Measurements from ENCODE around the gene PRKCE. TPM values are rescaled to one million over a fixed set of nuclear protein-coding genes. Genes with fewer than 3 reads are reported as not detected.
A peak's percentile ranks its signal among the peaks of the same experiment; 100 is the strongest.

The PRKCE gene
- total RNA-seq, 4 donors from 2014 or later: 5.9 to 21.2 (median 18.5) TPM

DNA sequence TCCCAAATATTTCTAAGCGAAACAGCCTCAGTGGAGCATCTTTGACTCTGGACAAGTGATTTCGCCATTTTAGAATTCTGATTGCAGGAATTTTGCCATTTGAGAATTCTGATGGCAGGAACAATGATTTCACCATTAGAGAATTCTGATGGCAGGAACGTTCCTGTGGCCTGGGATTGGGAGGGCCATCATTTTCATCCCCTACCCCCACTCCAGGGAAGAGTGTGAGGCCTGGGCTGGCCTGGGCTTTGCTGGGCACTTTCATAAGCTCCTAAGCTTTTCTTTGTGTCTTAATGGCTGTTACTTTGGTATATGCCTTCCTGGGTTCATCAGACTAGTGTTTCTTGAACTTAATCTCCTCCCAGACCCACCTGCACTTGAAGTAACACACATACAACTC is 516.4 kb downstream of the PRKCE start:
- WGBS, 2 donors (ENCODE audit: low coverage in 1 of 2): 75 to 83% methylated on average over 1 to 2 of the region's 3 CpGs
- H3K27me3 ChIP-seq: no peaks in the 10 kb centered on the region
- H3K36me3 ChIP-seq: no peaks in the 10 kb centered on the region
- peaks cover 0 to 38% (median 21%) of the 10 kb centered on the region in 3 donors for H3K4me1 ChIP-seq
- TF ChIP-seq POLR2AphosphoS5 (IDR thresholded peaks at IDR 0.05): no peak
- no peak for TF ChIP-seq EP300 (IDR thresholded peaks at IDR 0.05)
- TF ChIP-seq, protein P1, sequence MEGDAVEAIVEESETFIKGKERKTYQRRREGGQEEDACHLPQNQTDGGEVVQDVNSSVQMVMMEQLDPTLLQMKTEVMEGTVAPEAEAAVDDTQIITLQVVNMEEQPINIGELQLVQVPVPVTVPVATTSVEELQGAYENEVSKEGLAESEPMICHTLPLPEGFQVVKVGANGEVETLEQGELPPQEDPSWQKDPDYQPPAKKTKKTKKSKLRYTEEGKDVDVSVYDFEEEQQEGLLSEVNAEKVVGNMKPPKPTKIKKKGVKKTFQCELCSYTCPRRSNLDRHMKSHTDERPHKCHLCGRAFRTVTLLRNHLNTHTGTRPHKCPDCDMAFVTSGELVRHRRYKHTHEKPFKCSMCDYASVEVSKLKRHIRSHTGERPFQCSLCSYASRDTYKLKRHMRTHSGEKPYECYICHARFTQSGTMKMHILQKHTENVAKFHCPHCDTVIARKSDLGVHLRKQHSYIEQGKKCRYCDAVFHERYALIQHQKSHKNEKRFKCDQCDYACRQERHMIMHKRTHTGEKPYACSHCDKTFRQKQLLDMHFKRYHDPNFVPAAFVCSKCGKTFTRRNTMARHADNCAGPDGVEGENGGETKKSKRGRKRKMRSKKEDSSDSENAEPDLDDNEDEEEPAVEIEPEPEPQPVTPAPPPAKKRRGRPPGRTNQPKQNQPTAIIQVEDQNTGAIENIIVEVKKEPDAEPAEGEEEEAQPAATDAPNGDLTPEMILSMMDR (IDR thresholded peaks at IDR 0.05): no peak
- TF ChIP-seq POLR2A (IDR thresholded peaks at IDR 0.05): no peak
- no peak for ATAC-seq
- no peak overlapping the region for H3K4me3 ChIP-seq
- H3K27ac ChIP-seq: no peak overlapping the region
- no peaks in the 10 kb centered on the region for H3K9me3 ChIP-seq

DNA sequence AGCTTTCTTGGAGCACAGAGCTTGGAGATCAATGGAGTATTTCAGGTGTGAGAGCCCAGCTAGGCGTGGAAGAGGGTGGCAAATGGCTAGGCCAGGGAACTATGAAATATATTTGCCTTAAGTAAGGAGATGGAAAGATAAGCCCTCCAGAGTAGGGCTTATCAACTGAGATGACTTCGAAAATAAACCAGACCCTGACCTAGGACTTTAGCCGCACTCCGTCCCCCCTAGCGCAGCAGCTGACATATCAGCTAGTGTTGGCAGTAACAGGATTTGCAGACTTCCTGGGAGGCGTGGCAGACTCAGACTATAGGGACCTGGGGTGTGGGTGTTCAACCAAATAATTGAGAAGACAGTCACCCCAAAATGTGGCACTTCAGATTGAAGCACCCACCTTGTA is 518.0 kb downstream of the PRKCE start:
- ATAC-seq: no peak
- 85% methylated on average over 6 of the region's 6 CpGs; no CpG with 5 or more reads in 1 of the 2 donors for WGBS, 2 donors (ENCODE audit: low coverage in 1 of 2)
- no peaks in the 10 kb centered on the region for H3K27me3 ChIP-seq
- H3K27ac ChIP-seq: no peak overlapping the region
- H3K36me3 ChIP-seq: no peaks in the 10 kb centered on the region
- no peaks in the 10 kb centered on the region for H3K9me3 ChIP-seq
- no peak overlapping the region for H3K4me3 ChIP-seq
- peaks cover 0 to 27% (median 12%) of the 10 kb centered on the region in 3 donors for H3K4me1 ChIP-seq
- TF ChIP-seq POLR2A (IDR thresholded peaks at IDR 0.05): no peak
- TF ChIP-seq, protein P1 (IDR thresholded peaks at IDR 0.05): no peak
- no peak for TF ChIP-seq POLR2AphosphoS5 (IDR thresholded peaks at IDR 0.05)
- no peak for TF ChIP-seq EP300 (IDR thresholded peaks at IDR 0.05)

DNA sequence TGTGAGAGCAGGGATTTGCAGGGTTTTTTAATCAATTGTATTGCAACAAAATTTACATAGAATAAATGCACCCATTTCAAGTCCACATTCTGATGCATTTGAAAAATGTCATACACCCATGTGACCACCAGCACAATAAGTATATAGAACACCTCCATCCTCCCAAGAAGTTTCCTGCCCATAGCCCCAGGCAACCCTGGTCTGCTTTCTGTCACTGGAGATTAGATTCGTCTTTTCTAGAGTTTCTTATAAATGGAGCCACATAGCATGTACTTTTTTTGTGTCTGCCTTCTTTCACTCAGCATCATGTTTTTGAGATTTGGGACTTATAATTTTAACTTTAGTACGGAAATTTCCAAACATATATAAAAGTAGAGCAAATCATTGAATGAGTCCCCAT is 518.6 kb downstream of the PRKCE start:
- H3K9me3 ChIP-seq: no peaks in the 10 kb centered on the region
- ATAC-seq: no peak
- no peak for TF ChIP-seq POLR2AphosphoS5 (IDR thresholded peaks at IDR 0.05)
- no peak for TF ChIP-seq POLR2A (IDR thresholded peaks at IDR 0.05)
- TF ChIP-seq EP300 (IDR thresholded peaks at IDR 0.05): no peak
- TF ChIP-seq, protein P1 (IDR thresholded peaks at IDR 0.05): no peak
- H3K27ac ChIP-seq: no peak overlapping the region
- H3K27me3 ChIP-seq: no peaks in the 10 kb centered on the region
- H3K4me1 ChIP-seq: peaks cover 0 to 21% (median 8%) of the 10 kb centered on the region in 3 donors
- no peaks in the 10 kb centered on the region for H3K36me3 ChIP-seq
- no peak overlapping the region for H3K4me3 ChIP-seq
- 25 to 30% methylated on average over 2 of the region's 2 CpGs for WGBS, 2 donors (ENCODE audit: low coverage in 1 of 2)

DNA sequence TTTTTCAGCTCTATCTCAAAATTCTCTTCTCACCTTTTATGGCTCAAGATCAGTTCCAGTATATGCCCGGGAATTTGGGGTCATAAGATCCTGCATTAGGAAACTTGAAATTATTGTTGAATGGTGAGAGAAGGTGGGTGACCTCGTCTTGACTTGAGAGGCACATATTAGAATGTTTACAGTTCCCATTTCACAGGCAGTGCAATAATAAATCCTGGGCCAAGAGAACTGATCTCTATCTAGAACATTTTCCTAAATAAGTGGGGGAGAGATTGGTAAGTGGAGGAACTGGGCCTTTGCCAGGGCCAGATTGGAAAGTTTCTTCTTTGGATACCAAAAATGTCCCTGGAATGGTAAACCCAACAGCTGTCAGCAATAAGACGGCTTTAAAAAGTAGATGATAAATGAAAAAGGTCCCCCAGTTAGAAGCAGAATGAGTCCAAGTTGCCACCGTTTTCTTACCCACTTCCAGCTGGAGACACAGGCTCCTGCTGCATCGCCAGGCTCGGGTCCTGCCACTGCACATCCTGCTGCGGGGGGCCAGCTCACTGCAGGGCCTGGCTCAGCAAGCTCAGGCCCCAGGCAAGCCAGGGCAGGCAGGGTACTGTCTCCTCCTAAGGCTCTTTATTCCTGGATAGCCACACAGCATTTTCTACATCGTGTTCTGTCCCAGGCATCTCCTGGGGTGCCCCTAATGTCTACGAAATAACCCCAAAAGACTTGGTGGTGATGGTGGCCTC is 519.3 kb downstream of the PRKCE start:
- peak overlapping the region in 2 of 4 donors; percentile 21 to 66 for H3K27ac ChIP-seq
- no peak for TF ChIP-seq EP300 (IDR thresholded peaks at IDR 0.05)
- TF ChIP-seq, protein P1 (IDR thresholded peaks at IDR 0.05): no peak
- no peak for TF ChIP-seq POLR2A (IDR thresholded peaks at IDR 0.05)
- TF ChIP-seq POLR2AphosphoS5 (IDR thresholded peaks at IDR 0.05): no peak
- no peaks in the 10 kb centered on the region for H3K27me3 ChIP-seq
- 43 to 46% methylated on average over 4 to 5 of the region's 9 CpGs for WGBS, 2 donors (ENCODE audit: low coverage in 1 of 2)
- peaks cover 0 to 15% (median 6%) of the 10 kb centered on the region in 3 donors for H3K4me1 ChIP-seq
- no peaks in the 10 kb centered on the region for H3K9me3 ChIP-seq
- H3K4me3 ChIP-seq: no peak overlapping the region
- no peaks in the 10 kb centered on the region for H3K36me3 ChIP-seq
- no peak for ATAC-seq
